ENCODE measurements around the gene PDE1C.

GRCh38 chr7:31939076-31939475, 131.1 kb downstream of the PDE1C start:
- TF ChIP-seq, protein P1, sequence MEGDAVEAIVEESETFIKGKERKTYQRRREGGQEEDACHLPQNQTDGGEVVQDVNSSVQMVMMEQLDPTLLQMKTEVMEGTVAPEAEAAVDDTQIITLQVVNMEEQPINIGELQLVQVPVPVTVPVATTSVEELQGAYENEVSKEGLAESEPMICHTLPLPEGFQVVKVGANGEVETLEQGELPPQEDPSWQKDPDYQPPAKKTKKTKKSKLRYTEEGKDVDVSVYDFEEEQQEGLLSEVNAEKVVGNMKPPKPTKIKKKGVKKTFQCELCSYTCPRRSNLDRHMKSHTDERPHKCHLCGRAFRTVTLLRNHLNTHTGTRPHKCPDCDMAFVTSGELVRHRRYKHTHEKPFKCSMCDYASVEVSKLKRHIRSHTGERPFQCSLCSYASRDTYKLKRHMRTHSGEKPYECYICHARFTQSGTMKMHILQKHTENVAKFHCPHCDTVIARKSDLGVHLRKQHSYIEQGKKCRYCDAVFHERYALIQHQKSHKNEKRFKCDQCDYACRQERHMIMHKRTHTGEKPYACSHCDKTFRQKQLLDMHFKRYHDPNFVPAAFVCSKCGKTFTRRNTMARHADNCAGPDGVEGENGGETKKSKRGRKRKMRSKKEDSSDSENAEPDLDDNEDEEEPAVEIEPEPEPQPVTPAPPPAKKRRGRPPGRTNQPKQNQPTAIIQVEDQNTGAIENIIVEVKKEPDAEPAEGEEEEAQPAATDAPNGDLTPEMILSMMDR (IDR thresholded peaks at IDR 0.05) = peak in 1 of 12 donors; percentile 0
- TF ChIP-seq POLR2A (IDR thresholded peaks at IDR 0.05) = no peak
